ENCODE results near the gene MCC. TPM values are rescaled to one million over a fixed set of nuclear protein-coding genes. Genes with fewer than 3 reads are reported as not detected.

The MCC gene
- polyA plus RNA-seq, 3 donors from 2014 or later: 0.53 to 1.2 (median 0.63) TPM

- Mint-ChIP-seq H3K9me3 (peaks cover 0 to 2% (median 0%) of the 10 kb centered on the region in 6 donors), H3K4me3 (peak overlapping the region; percentile 90 to 96 (median 92)), H3K27me3 (ENCODE audit: low read depth in 3 of 3) (peaks cover 10 to 23% (median 19%) of the 10 kb centered on the region in 3 donors), H3K27ac (peak overlapping the region; percentile 16 to 67 (median 40)), H3K36me3 (peaks cover 0 to 7% (median 0%) of the 10 kb centered on the region in 3 donors), H3K4me1 (peaks cover 20 to 30% of the 10 kb centered on the region in 2 donors)
- DNase-seq: peak; percentile 55 to 64 (median 57)
Measured at GRCh38 chr5:113294311-113295110, 193.7 kb downstream of the MCC start.

- H3K27ac Mint-ChIP-seq: peak overlapping the region in 3 of 6 donors; percentile 26 to 67 (median 54)
- H3K27me3 Mint-ChIP-seq (ENCODE audit: low read depth in 3 of 3): peaks cover 10 to 25% (median 19%) of the 10 kb centered on the region in 3 donors
- H3K4me1 Mint-ChIP-seq: peaks cover 20 to 30% of the 10 kb centered on the region in 2 donors
Measured at GRCh38 chr5:113293975-113294310, 194.3 kb downstream of the MCC start.

GRCh38 chr5:113293068-113293974, 194.9 kb downstream of the MCC start:
- peaks cover 0 to 2% (median 0%) of the 10 kb centered on the region in 6 donors for H3K9me3 Mint-ChIP-seq
- H3K4me3 Mint-ChIP-seq: peak overlapping the region; percentile 90 to 96 (median 92)
- no peak for DNase-seq
- peaks cover 0 to 5% (median 0%) of the 10 kb centered on the region in 3 donors for H3K36me3 Mint-ChIP-seq
- H3K27me3 Mint-ChIP-seq (ENCODE audit: low read depth in 3 of 3): peaks cover 10 to 22% (median 17%) of the 10 kb centered on the region in 3 donors
- no peak overlapping the region for H3K27ac Mint-ChIP-seq
- H3K4me1 Mint-ChIP-seq: peaks cover 20 to 30% of the 10 kb centered on the region in 2 donors

More at GRCh38 chr5:113293975-113294310, 194.3 kb downstream of the MCC start:
- Mint-ChIP-seq H3K36me3 (peaks cover 0 to 7% (median 0%) of the 10 kb centered on the region in 3 donors), H3K9me3 (peaks cover 0 to 2% (median 0%) of the 10 kb centered on the region in 6 donors), H3K4me3 (peak overlapping the region; percentile 90 to 96 (median 92))
- peak in 1 of 3 donors; percentile 7 for DNase-seq

GRCh38 chr5:113292462-113292861, 195.8 kb downstream of the MCC start:
- Mint-ChIP-seq H3K27ac (no peak overlapping the region), H3K27me3 (ENCODE audit: low read depth in 3 of 3) (peaks cover 10 to 22% (median 19%) of the 10 kb centered on the region in 3 donors), H3K4me3 (peak overlapping the region in 2 of 5 donors; percentile 90 to 96), H3K4me1 (peaks cover 20 to 30% of the 10 kb centered on the region in 2 donors), H3K9me3 (peaks cover 0 to 2% (median 0%) of the 10 kb centered on the region in 6 donors), H3K36me3 (peaks cover 0 to 3% (median 0%) of the 10 kb centered on the region in 3 donors)
- no peak for DNase-seq

GRCh38 chr5:113283558-113283957, 204.7 kb downstream of the MCC start:
- Mint-ChIP-seq H3K4me1 (no peaks in the 10 kb centered on the region), H3K9me3 (peaks cover 0 to 1% (median 0%) of the 10 kb centered on the region in 6 donors), H3K4me3 (no peak overlapping the region), H3K27me3 (ENCODE audit: low read depth in 3 of 3) (peaks cover 0 to 8% (median 2%) of the 10 kb centered on the region in 3 donors), H3K36me3 (no peaks in the 10 kb centered on the region), H3K27ac (no peak overlapping the region)
- no peak for DNase-seq

- peaks cover 0 to 6% (median 4%) of the 10 kb centered on the region in 3 donors for H3K27me3 Mint-ChIP-seq (ENCODE audit: low read depth in 3 of 3)
- no peak overlapping the region for H3K4me3 Mint-ChIP-seq
- no peak for DNase-seq
- no peak overlapping the region for H3K27ac Mint-ChIP-seq
- H3K9me3 Mint-ChIP-seq: peaks cover 0 to 1% (median 0%) of the 10 kb centered on the region in 6 donors
- no peaks in the 10 kb centered on the region for H3K36me3 Mint-ChIP-seq
- no peaks in the 10 kb centered on the region for H3K4me1 Mint-ChIP-seq
Measured at GRCh38 chr5:113282472-113282871, 205.8 kb downstream of the MCC start.

- Mint-ChIP-seq H3K27me3 (ENCODE audit: low read depth in 3 of 3) (peaks cover 0 to 6% (median 1%) of the 10 kb centered on the region in 3 donors), H3K36me3 (no peaks in the 10 kb centered on the region), H3K4me1 (no peaks in the 10 kb centered on the region), H3K4me3 (no peak overlapping the region), H3K27ac (no peak overlapping the region), H3K9me3 (peaks cover 0 to 1% (median 0%) of the 10 kb centered on the region in 6 donors)
- no peak for DNase-seq
Measured at GRCh38 chr5:113281194-113281593, 207.1 kb downstream of the MCC start.

GRCh38 chr5:113280541-113280940, 207.7 kb downstream of the MCC start:
- DNase-seq: no peak
- no peak overlapping the region for H3K4me3 Mint-ChIP-seq
- H3K27ac Mint-ChIP-seq: no peak overlapping the region
- no peaks in the 10 kb centered on the region for H3K4me1 Mint-ChIP-seq
- H3K36me3 Mint-ChIP-seq: no peaks in the 10 kb centered on the region
- H3K27me3 Mint-ChIP-seq (ENCODE audit: low read depth in 3 of 3): peaks cover 0 to 6% (median 1%) of the 10 kb centered on the region in 3 donors
- H3K9me3 Mint-ChIP-seq: peaks cover 0 to under 1% (median 0%) of the 10 kb centered on the region in 6 donors

- peaks cover 2 to 4% of the 10 kb centered on the region in 2 donors for H3K4me1 Mint-ChIP-seq
- DNase-seq: no peak
- no peaks in the 10 kb centered on the region for H3K36me3 Mint-ChIP-seq
- H3K27me3 Mint-ChIP-seq (ENCODE audit: low read depth in 3 of 3): peaks cover 0 to 4% (median 1%) of the 10 kb centered on the region in 3 donors
- H3K27ac Mint-ChIP-seq: no peak overlapping the region
- no peak overlapping the region for H3K4me3 Mint-ChIP-seq
- H3K9me3 Mint-ChIP-seq: no peaks in the 10 kb centered on the region
Measured at GRCh38 chr5:113278976-113279375, 209.3 kb downstream of the MCC start.

GRCh38 chr5:113276493-113276892, 211.8 kb downstream of the MCC start:
- peaks cover 5 to 7% of the 10 kb centered on the region in 2 donors for H3K4me1 Mint-ChIP-seq
- H3K4me3 Mint-ChIP-seq: no peak overlapping the region
- no peak overlapping the region for H3K27ac Mint-ChIP-seq
- no peaks in the 10 kb centered on the region for H3K9me3 Mint-ChIP-seq
- H3K36me3 Mint-ChIP-seq: no peaks in the 10 kb centered on the region
- no peak for DNase-seq
- peaks cover 0 to 4% (median 0%) of the 10 kb centered on the region in 3 donors for H3K27me3 Mint-ChIP-seq (ENCODE audit: low read depth in 3 of 3)

GRCh38 chr5:113276001-113276400, 212.3 kb downstream of the MCC start:
- Mint-ChIP-seq H3K9me3 (no peaks in the 10 kb centered on the region), H3K4me3 (no peak overlapping the region), H3K27me3 (ENCODE audit: low read depth in 3 of 3) (peaks cover 0 to 4% (median 0%) of the 10 kb centered on the region in 3 donors), H3K27ac (no peak overlapping the region), H3K4me1 (peaks cover 5 to 7% of the 10 kb centered on the region in 2 donors), H3K36me3 (no peaks in the 10 kb centered on the region)
- no peak for DNase-seq

GRCh38 chr5:113274836-113275414, 213.3 kb downstream of the MCC start:
- H3K27me3 Mint-ChIP-seq (ENCODE audit: low read depth in 3 of 3): peaks cover 0 to 4% (median 0%) of the 10 kb centered on the region in 3 donors
- peaks cover 5 to 7% of the 10 kb centered on the region in 2 donors for H3K4me1 Mint-ChIP-seq
- no peaks in the 10 kb centered on the region for H3K36me3 Mint-ChIP-seq
- no peak overlapping the region for H3K4me3 Mint-ChIP-seq
- no peak for DNase-seq
- H3K9me3 Mint-ChIP-seq: no peaks in the 10 kb centered on the region
- H3K27ac Mint-ChIP-seq: no peak overlapping the region

GRCh38 chr5:113273948-113274347, 214.3 kb downstream of the MCC start:
- peaks cover 0 to 4% (median under 1%) of the 10 kb centered on the region in 3 donors for H3K27me3 Mint-ChIP-seq (ENCODE audit: low read depth in 3 of 3)
- peaks cover 5 to 7% of the 10 kb centered on the region in 2 donors for H3K4me1 Mint-ChIP-seq
- no peaks in the 10 kb centered on the region for H3K9me3 Mint-ChIP-seq
- no peak overlapping the region for H3K4me3 Mint-ChIP-seq
- DNase-seq: no peak
- no peaks in the 10 kb centered on the region for H3K36me3 Mint-ChIP-seq
- H3K27ac Mint-ChIP-seq: no peak overlapping the region

All from immature natural killer cell (primary cell).